ENCODE results near the gene CYTH1. TPM values are rescaled to one million over a fixed set of nuclear protein-coding genes. Genes with fewer than 3 reads are reported as not detected.
A peak's percentile ranks its signal among the peaks of the same experiment; 100 is the strongest.

Gene CYTH1
- total RNA-seq, 1 donor from 2014 or later: 62.9 TPM

GRCh38 chr17:78777881-78778280, 4.2 kb downstream of the CYTH1 start:
- Histone ChIP-seq H3K27ac (no peak overlapping the region), H3K27me3 (no peaks in the 10 kb centered on the region), H3K9me3 (no peaks in the 10 kb centered on the region), H3K4me1 (peaks cover 50% of the 10 kb centered on the region), H3K36me3 (no peaks in the 10 kb centered on the region), H3K4me3 (no peak overlapping the region)
- no peak for DNase-seq (ENCODE audit: extremely low spot score in 2 of 2)
- TF ChIP-seq POLR2A (IDR thresholded peaks at IDR 0.05): no peak
- no peak for TF ChIP-seq CTCF (IDR thresholded peaks at IDR 0.05)
- TF ChIP-seq POLR2AphosphoS5 (IDR thresholded peaks at IDR 0.05; ENCODE audit: insufficient read depth in 1 of 2, low read depth in 1 of 2): no peak
- intact Hi-C loops (cut with DNase I): no loop called here

GRCh38 chr17:78774956-78775571, 7.0 kb downstream of the CYTH1 start:
- no peaks in the 10 kb centered on the region for H3K36me3 ChIP-seq
- H3K4me1 ChIP-seq: peaks cover 45% of the 10 kb centered on the region
- TF ChIP-seq POLR2A (IDR thresholded peaks at IDR 0.05): no peak
- TF ChIP-seq CTCF (IDR thresholded peaks at IDR 0.05): no peak
- no peak for TF ChIP-seq POLR2AphosphoS5 (IDR thresholded peaks at IDR 0.05; ENCODE audit: insufficient read depth in 1 of 2, low read depth in 1 of 2)
- H3K4me3 ChIP-seq: peak overlapping the region; percentile 8 to 15
- H3K27me3 ChIP-seq: no peaks in the 10 kb centered on the region
- intact Hi-C loops (cut with DNase I): no loop called here
- no peak for DNase-seq (ENCODE audit: extremely low spot score in 2 of 2)
- H3K9me3 ChIP-seq: no peaks in the 10 kb centered on the region
- peak overlapping the region; percentile 74 for H3K27ac ChIP-seq

- Histone ChIP-seq H3K27me3 (no peaks in the 10 kb centered on the region), H3K4me1 (peaks cover 39% of the 10 kb centered on the region), H3K36me3 (no peaks in the 10 kb centered on the region), H3K4me3 (peak overlapping the region in 1 of 2 donors; percentile 8), H3K9me3 (no peaks in the 10 kb centered on the region), H3K27ac (peak overlapping the region; percentile 74)
- no peak for TF ChIP-seq CTCF (IDR thresholded peaks at IDR 0.05)
- TF ChIP-seq POLR2A (IDR thresholded peaks at IDR 0.05): no peak
- intact Hi-C loops (cut with DNase I): no loop called here
- DNase-seq (ENCODE audit: extremely low spot score in 2 of 2): no peak
Observed at GRCh38 chr17:78774453-78774852, 7.6 kb downstream of the CYTH1 start.

- intact Hi-C loops (cut with DNase I): no loop called here
- DNase-seq (ENCODE audit: extremely low spot score in 2 of 2): no peak
- peak overlapping the region; percentile 49 for H3K27ac ChIP-seq
Observed at GRCh38 chr17:78771758-78772382, 10.2 kb downstream of the CYTH1 start.

More at GRCh38 chr17:78771758-78772382, 10.2 kb downstream of the CYTH1 start:
- Histone ChIP-seq H3K36me3 (no peaks in the 10 kb centered on the region), H3K4me1 (peaks cover 60% of the 10 kb centered on the region), H3K27me3 (no peaks in the 10 kb centered on the region), H3K4me3 (no peak overlapping the region), H3K9me3 (no peaks in the 10 kb centered on the region)
- TF ChIP-seq CTCF (IDR thresholded peaks at IDR 0.05): no peak
- no peak for TF ChIP-seq POLR2AphosphoS5 (IDR thresholded peaks at IDR 0.05; ENCODE audit: insufficient read depth in 1 of 2, low read depth in 1 of 2)
- no peak for TF ChIP-seq POLR2A (IDR thresholded peaks at IDR 0.05)

All from vagina (tissue), 2 donors.